GM19324 (cell line): ENCODE data around the gene MEIOSIN.
"Not testable (repeated sequence)": the region's sequence is repeated elsewhere in the genome, so short reads cannot be mapped to it uniquely, and the experiment has no call there.

Experiments
- ATAC-seq: cut with Tn5 transposase; IDR thresholded peaks from one replicate; pipeline ENCODE4 v1.9.1; 2021; ENCODE audit warnings: mild to moderate bottlenecking, moderate library complexity; ENCODE audit not compliant: unreplicated experiment, low FRiP score

MEIOSIN gene

GRCh38 chr19:45793876-45794275, 60.6 kb downstream of the MEIOSIN start:
- no peak for ATAC-seq

GRCh38 chr19:45794627-45795026, 61.4 kb downstream of the MEIOSIN start:
- no peak for ATAC-seq

- ATAC-seq: no peak
Observed at GRCh38 chr19:45798995-45799517, 65.8 kb downstream of the MEIOSIN start.

GRCh38 chr19:45799541-45799940, 66.3 kb downstream of the MEIOSIN start:
- not testable (repeated sequence) for ATAC-seq

- no peak for ATAC-seq
Observed at GRCh38 chr19:45800070-45800553, 66.9 kb downstream of the MEIOSIN start.

GRCh38 chr19:45801603-45802175, 68.5 kb downstream of the MEIOSIN start:
- ATAC-seq: no peak

GRCh38 chr19:45804140-45804958, 71.1 kb downstream of the MEIOSIN start:
- no peak for ATAC-seq

GRCh38 chr19:45804959-45805230, 71.7 kb downstream of the MEIOSIN start:
- ATAC-seq: no peak

GRCh38 chr19:45805719-45806118, 72.5 kb downstream of the MEIOSIN start:
- ATAC-seq: no peak

GRCh38 chr19:45809643-45810159, 76.5 kb downstream of the MEIOSIN start:
- no peak for ATAC-seq

GRCh38 chr19:45812297-45812696, 79.1 kb downstream of the MEIOSIN start:
- ATAC-seq: no peak
